Activated naive CD4-positive, alpha-beta T cell treated with anti-CD3 and anti-CD28 coated beads, Interleukin-2, amount 50 U/mL, for 16 hours (primary cell): ENCODE results near the gene RET.

Experiments
- DNase-seq: peaks from one replicate; pipeline ENCODE4 v3.0.0-alpha.2; 2020

The RET gene

GRCh38 chr10:43076876-43077420 is at the start of gene RET:
TSS of gene RET (plus strand) at chr10:43077069. CDS start at chr10:43077259, 190 bp downstream.
- DNase-seq = no peak

GRCh38 chr10:43027331-43027955 is 49.4 kb upstream of the RET start:
- DNase-seq = no peak

- DNase-seq = no peak
Measured at GRCh38 chr10:43028143-43028542, 48.7 kb upstream of the RET start.

GRCh38 chr10:43029043-43029442 is 47.8 kb upstream of the RET start:
- no peak for DNase-seq

- no peak for DNase-seq
Measured at GRCh38 chr10:43032613-43033012, 44.3 kb upstream of the RET start.

GRCh38 chr10:43035800-43036199 is 41.1 kb upstream of the RET start:
- no peak for DNase-seq

GRCh38 chr10:43036481-43037428 is 40.1 kb upstream of the RET start:
- no peak for DNase-seq

- no peak for DNase-seq
Measured at GRCh38 chr10:43037440-43037839, 39.4 kb upstream of the RET start.

GRCh38 chr10:43037942-43038782 is 38.7 kb upstream of the RET start:
- DNase-seq = no peak

- DNase-seq = no peak
Measured at GRCh38 chr10:43038783-43039623, 37.9 kb upstream of the RET start.

- DNase-seq = no peak
Measured at GRCh38 chr10:43039624-43040481, 37.0 kb upstream of the RET start.

GRCh38 chr10:43040482-43041256 is 36.2 kb upstream of the RET start:
- no peak for DNase-seq

- DNase-seq = no peak
Measured at GRCh38 chr10:43041422-43042342, 35.2 kb upstream of the RET start.

- DNase-seq = no peak
Measured at GRCh38 chr10:43042503-43043341, 34.1 kb upstream of the RET start.

- no peak for DNase-seq
Measured at GRCh38 chr10:43043342-43043772, 33.5 kb upstream of the RET start.

- DNase-seq = no peak
Measured at GRCh38 chr10:43043773-43044447, 33.0 kb upstream of the RET start.

- no peak for DNase-seq
Measured at GRCh38 chr10:43044448-43044921, 32.4 kb upstream of the RET start.
